ENCODE measurements around the gene FNBP1. TPM values are rescaled to one million over a fixed set of nuclear protein-coding genes. Genes with fewer than 3 reads are reported as not detected.

FNBP1 gene
- total and polyA plus RNA-seq, 5 donors from 2014 or later = 147 to 253 (median 207) TPM

DNA sequence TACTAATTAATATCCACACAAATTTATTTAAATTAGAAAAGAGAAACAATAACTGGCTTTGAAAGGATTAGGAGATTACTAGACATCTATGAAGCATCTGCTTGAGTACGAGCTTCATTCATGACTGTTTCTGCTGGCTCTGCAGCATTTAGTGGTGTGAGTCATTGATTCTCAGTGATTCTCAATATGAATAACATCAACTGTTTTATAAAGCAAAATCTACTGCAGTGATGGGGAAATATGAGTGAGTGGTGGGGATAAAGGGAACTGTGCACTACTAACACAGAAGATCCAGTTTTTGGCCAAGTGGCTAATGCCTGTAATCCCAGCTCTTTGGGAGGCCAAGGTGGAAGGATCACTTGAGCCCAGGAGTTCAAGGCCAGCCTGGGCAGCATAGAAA, 8.4 kb downstream of the FNBP1 start:
- Mint-ChIP-seq H3K27me3 (peaks cover 8% of the 10 kb centered on the region), H3K4me3 (peak overlapping the region; percentile 82 to 98 (median 90)), H3K27ac (peak overlapping the region; percentile 36 to 99 (median 98)), H3K36me3 (peaks cover 15% of the 10 kb centered on the region), H3K9me3 (peaks cover 0 to 1% (median 0%) of the 10 kb centered on the region in 7 donors), H3K4me1 (peaks cover 52 to 98% (median 76%) of the 10 kb centered on the region in 4 donors)
- Histone ChIP-seq H3K4me3 (ENCODE audit: low read depth, low read length) (peak overlapping the region; percentile 33), H3K4me1 (ENCODE audit: control insufficient read depth, insufficient read depth, low read length, poor library complexity, severe bottlenecking) (peaks cover 90% of the 10 kb centered on the region), H3K27me3 (ENCODE audit: control insufficient read depth, insufficient read depth, low read length) (no peaks in the 10 kb centered on the region), H3K36me3 (ENCODE audit: control insufficient read depth, insufficient read depth, low read length) (no peaks in the 10 kb centered on the region), H3K9me3 (ENCODE audit: control insufficient read depth in 2 of 2, low read length in 2 of 2) (no peaks in the 10 kb centered on the region), H3K27ac (ENCODE audit: insufficient read depth, low read length, poor library complexity, severe bottlenecking) (peak overlapping the region; percentile 87)
- DNase-seq = peak in 1 of 3 donors; percentile 61
- peak; percentile 44 to 56 for ATAC-seq (ENCODE audit: low read depth in 2 of 2)

DNA sequence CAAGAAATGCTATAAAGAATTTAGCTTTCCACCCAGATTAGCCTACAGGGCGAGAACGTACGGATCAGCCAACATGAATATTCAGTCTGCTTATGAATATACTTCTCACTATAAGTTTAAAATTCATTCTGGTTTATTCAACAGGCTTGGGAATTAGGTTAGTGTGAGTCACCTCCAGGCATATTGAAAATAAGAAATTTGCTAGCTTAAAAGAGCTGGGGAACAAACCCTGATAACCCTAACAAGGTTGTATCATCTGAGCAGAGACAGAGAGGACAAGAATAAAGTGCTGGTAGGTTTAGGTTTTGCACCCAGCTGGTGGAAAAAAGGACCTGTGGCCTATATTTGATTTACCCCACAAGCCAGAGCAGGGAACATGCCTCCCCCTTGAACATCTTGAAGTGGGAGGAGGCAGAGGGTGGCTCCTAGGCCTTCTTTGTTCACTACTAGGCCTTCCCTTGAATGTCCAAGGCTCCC, 12.3 kb downstream of the FNBP1 start:
- Histone ChIP-seq H3K4me3 (ENCODE audit: low read depth, low read length) (peak overlapping the region; percentile 79), H3K36me3 (ENCODE audit: control insufficient read depth, insufficient read depth, low read length) (peaks cover 5% of the 10 kb centered on the region), H3K27ac (ENCODE audit: insufficient read depth, low read length, poor library complexity, severe bottlenecking) (peak overlapping the region; percentile 91), H3K4me1 (ENCODE audit: control insufficient read depth, insufficient read depth, low read length, poor library complexity, severe bottlenecking) (peaks cover 100% of the 10 kb centered on the region), H3K27me3 (ENCODE audit: control insufficient read depth, insufficient read depth, low read length) (no peaks in the 10 kb centered on the region), H3K9me3 (ENCODE audit: control insufficient read depth in 2 of 2, low read length in 2 of 2) (no peaks in the 10 kb centered on the region)
- Mint-ChIP-seq H3K4me3 (peak overlapping the region; percentile 69 to 94 (median 79)), H3K4me1 (peaks cover 52 to 99% (median 83%) of the 10 kb centered on the region in 4 donors), H3K9me3 (peaks cover 0 to 3% (median 0%) of the 10 kb centered on the region in 7 donors), H3K27ac (peak overlapping the region; percentile 74 to 98 (median 97)), H3K27me3 (no peaks in the 10 kb centered on the region), H3K36me3 (peaks cover 30% of the 10 kb centered on the region)
- no peak for ATAC-seq (ENCODE audit: low read depth in 2 of 2)
- no peak for DNase-seq

DNA sequence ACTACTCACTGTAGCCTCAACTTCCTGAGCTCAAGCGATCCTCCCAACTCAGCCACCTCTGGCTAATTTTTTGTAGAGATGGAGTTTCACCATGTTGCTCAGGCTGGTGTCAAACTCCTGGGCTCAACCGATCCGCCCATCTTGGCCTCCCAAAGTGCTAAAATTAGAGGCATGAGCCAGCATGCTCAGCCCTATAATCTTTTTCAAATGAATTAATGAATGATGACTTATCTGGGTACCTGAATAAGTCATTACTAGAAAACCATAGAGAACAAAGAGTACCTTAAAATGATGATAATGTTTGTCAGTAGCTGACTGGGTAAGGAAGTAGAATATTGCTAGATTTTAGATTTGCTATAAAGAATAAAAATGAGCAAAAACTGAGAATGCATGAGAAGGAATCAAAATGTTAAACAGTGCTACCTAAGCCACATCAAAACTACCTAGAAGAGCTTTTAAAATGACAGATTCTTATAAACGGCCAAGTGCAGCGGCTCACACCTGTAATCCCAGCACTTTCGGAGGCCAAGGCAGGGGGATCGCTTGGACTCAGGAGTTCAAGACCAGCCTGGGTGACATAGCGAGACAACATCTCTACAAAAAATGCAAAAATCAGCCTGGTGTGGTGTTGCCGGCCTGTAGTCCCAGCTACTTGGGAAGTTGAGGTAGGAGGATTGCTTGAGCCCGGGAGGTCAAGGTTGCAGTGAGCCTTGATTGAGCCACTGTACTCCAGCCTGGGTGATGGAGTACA, 13.6 kb downstream of the FNBP1 start:
- Histone ChIP-seq H3K27ac (ENCODE audit: insufficient read depth, low read length, poor library complexity, severe bottlenecking) (peak overlapping the region; percentile 91), H3K36me3 (ENCODE audit: control insufficient read depth, insufficient read depth, low read length) (peaks cover 5% of the 10 kb centered on the region), H3K27me3 (ENCODE audit: control insufficient read depth, insufficient read depth, low read length) (no peaks in the 10 kb centered on the region), H3K9me3 (ENCODE audit: control insufficient read depth in 2 of 2, low read length in 2 of 2) (no peaks in the 10 kb centered on the region), H3K4me3 (ENCODE audit: low read depth, low read length) (peak overlapping the region; percentile 79), H3K4me1 (ENCODE audit: control insufficient read depth, insufficient read depth, low read length, poor library complexity, severe bottlenecking) (peaks cover 99% of the 10 kb centered on the region)
- peak in 1 of 3 donors; percentile 58 for DNase-seq
- Mint-ChIP-seq H3K27ac (peak overlapping the region; percentile 32 to 98 (median 74)), H3K4me3 (peak overlapping the region; percentile 69 to 94 (median 79)), H3K27me3 (no peaks in the 10 kb centered on the region), H3K4me1 (peaks cover 48 to 99% (median 82%) of the 10 kb centered on the region in 4 donors), H3K36me3 (peaks cover 23% of the 10 kb centered on the region), H3K9me3 (peaks cover 0 to 3% (median 0%) of the 10 kb centered on the region in 7 donors)
- peak in 1 of 2 donors; percentile 11 for ATAC-seq (ENCODE audit: low read depth in 2 of 2)

DNA sequence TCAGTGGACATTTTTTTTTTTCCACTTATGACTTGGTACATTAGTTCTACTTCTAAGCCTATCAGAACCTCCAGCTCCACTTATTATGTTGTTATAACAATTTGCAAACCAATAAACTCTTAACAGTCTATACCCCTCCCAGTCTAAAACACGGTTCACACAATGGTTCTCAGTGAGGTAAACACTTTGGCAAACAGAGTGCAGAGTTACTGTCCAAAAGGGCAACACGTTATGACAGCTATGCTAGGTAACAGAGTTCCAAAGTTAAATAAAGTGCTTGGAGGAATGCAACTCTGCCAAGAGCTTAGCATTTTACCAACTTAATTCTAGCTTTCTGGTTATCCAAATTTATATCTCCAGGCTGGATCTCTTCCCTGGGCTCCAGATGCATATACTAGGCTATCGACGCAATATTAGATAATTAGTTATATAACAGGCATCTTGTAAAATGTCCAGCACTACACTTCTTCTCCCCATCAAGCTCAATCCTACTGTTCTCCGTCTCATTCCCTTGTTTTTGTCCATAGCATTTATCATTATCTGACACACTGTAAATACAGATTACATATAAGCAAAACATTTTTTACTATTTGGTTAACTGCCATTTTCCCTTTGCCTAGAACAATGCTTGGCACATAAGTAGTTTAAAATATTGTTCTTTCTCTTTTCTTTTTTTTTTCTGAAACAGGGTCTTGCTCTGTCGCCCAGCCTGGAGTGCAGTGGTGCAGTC, 14.3 kb downstream of the FNBP1 start:
- no peaks in the 10 kb centered on the region for H3K27me3 ChIP-seq (ENCODE audit: control insufficient read depth, insufficient read depth, low read length)
- H3K4me1 ChIP-seq (ENCODE audit: control insufficient read depth, insufficient read depth, low read length, poor library complexity, severe bottlenecking) = peaks cover 99% of the 10 kb centered on the region
- no peaks in the 10 kb centered on the region for H3K9me3 ChIP-seq (ENCODE audit: control insufficient read depth in 2 of 2, low read length in 2 of 2)
- peak overlapping the region; percentile 69 to 94 (median 79) for H3K4me3 Mint-ChIP-seq
- DNase-seq (no peak), ATAC-seq (ENCODE audit: low read depth in 2 of 2) (no peak)
- H3K27me3 Mint-ChIP-seq = no peaks in the 10 kb centered on the region
- H3K4me3 ChIP-seq (ENCODE audit: low read depth, low read length) = peak overlapping the region; percentile 79
- peaks cover 0 to 3% (median 0%) of the 10 kb centered on the region in 7 donors for H3K9me3 Mint-ChIP-seq
- peaks cover 5% of the 10 kb centered on the region for H3K36me3 ChIP-seq (ENCODE audit: control insufficient read depth, insufficient read depth, low read length)
- H3K27ac ChIP-seq (ENCODE audit: insufficient read depth, low read length, poor library complexity, severe bottlenecking) = peak overlapping the region; percentile 91
- peaks cover 50 to 99% (median 88%) of the 10 kb centered on the region in 4 donors for H3K4me1 Mint-ChIP-seq
- H3K36me3 Mint-ChIP-seq = peaks cover 25% of the 10 kb centered on the region
- H3K27ac Mint-ChIP-seq = peak overlapping the region; percentile 32 to 98 (median 74)

DNA sequence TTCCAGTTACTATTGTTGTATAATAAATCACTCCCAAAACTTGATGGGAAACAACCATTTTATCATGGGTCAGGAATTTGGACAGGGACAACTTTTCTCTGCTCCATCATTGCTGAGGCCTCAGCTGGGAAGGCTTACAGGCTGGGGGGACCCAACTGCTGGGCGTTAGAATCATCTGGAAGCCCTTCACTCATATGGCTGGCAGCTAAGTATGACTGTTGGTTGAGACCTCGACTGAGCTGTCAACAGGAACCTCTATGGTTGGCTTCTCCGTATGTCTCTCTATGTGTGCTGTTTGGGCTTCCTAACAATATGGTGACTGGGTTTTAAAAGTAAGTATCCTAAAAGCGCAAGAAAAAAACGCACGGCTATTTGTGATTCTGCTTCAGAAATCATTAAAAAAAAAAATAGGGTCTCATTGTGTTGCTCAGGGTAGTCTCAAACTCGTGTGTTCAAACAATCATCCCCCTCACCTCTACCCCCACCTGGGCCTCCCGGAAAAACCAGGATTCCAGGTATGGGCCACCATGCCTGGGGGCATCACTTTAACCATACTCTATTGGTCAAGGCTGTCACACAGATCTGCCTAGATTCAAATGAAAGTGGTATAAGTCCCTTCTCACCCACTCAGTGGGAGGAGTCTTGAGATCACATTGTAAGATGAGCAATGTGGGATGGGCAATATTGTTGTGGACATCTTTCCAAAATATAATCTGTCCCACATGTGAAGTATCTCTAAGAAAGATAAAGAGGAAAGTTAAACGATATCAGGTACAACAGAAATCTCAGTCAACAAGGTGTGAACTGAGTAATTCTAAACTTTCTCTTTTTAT, 15.2 kb downstream of the FNBP1 start:
- Histone ChIP-seq H3K27ac (ENCODE audit: insufficient read depth, low read length, poor library complexity, severe bottlenecking) (peak overlapping the region; percentile 91), H3K36me3 (ENCODE audit: control insufficient read depth, insufficient read depth, low read length) (peaks cover 8% of the 10 kb centered on the region), H3K4me1 (ENCODE audit: control insufficient read depth, insufficient read depth, low read length, poor library complexity, severe bottlenecking) (peaks cover 99% of the 10 kb centered on the region), H3K27me3 (ENCODE audit: control insufficient read depth, insufficient read depth, low read length) (no peaks in the 10 kb centered on the region), H3K9me3 (ENCODE audit: control insufficient read depth in 2 of 2, low read length in 2 of 2) (no peaks in the 10 kb centered on the region), H3K4me3 (ENCODE audit: low read depth, low read length) (peak overlapping the region; percentile 79)
- H3K9me3 Mint-ChIP-seq = peaks cover 0 to 3% (median 0%) of the 10 kb centered on the region in 7 donors
- peaks cover 50 to 100% (median 91%) of the 10 kb centered on the region in 4 donors for H3K4me1 Mint-ChIP-seq
- H3K36me3 Mint-ChIP-seq = peaks cover 23% of the 10 kb centered on the region
- H3K27ac Mint-ChIP-seq = peak overlapping the region; percentile 32 to 87 (median 74)
- H3K4me3 Mint-ChIP-seq = peak overlapping the region; percentile 50 to 87 (median 74)
- H3K27me3 Mint-ChIP-seq = no peaks in the 10 kb centered on the region
- no peak for DNase-seq
- no peak for ATAC-seq (ENCODE audit: low read depth in 2 of 2)

DNA sequence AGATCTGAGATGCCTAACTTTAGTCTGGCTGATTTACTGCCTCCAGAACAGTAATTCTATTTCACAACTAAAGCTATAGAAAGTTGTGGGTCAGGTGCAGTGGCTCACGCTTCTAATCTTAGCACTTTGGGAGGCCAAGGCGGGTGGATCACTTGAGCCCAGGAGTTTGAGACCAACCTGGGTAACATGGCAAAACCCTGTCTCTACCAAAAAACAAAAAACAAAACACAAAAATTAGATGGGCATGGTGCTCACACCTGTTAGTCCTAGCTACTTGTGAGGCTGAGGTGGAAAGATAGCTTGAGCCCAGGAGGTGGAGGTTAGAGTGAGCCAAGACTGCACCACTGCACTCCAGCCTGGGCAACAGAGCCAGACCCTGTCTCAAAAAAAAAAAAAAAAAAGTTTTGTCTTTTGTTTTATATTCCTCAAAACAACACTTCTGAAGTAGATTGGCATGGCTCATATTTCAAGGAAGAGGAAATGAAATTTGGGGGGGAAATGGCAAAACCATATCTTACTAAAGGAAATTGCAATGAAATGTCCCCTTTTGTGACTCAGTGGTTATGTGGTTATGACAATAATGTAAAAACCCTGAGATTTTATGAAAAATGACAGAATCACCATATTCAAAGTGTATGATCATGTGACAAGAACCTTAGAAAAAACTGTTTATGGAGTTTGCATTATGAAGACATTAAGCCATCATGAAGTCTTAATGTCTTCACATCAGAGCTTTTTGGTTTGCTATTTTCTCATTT, 16.2 kb downstream of the FNBP1 start:
- H3K36me3 Mint-ChIP-seq = peaks cover 26% of the 10 kb centered on the region

More for the DNA sequence above, 16.2 kb downstream of the FNBP1 start:
- peaks cover 98% of the 10 kb centered on the region for H3K4me1 ChIP-seq (ENCODE audit: control insufficient read depth, insufficient read depth, low read length, poor library complexity, severe bottlenecking)
- peaks cover 51 to 100% (median 90%) of the 10 kb centered on the region in 4 donors for H3K4me1 Mint-ChIP-seq
- peaks cover 10% of the 10 kb centered on the region for H3K36me3 ChIP-seq (ENCODE audit: control insufficient read depth, insufficient read depth, low read length)
- no peaks in the 10 kb centered on the region for H3K27me3 ChIP-seq (ENCODE audit: control insufficient read depth, insufficient read depth, low read length)
- ATAC-seq (ENCODE audit: low read depth in 2 of 2) (no peak), DNase-seq (no peak)
- peaks cover 0 to 3% (median 0%) of the 10 kb centered on the region in 7 donors for H3K9me3 Mint-ChIP-seq
- H3K9me3 ChIP-seq (ENCODE audit: control insufficient read depth in 2 of 2, low read length in 2 of 2) = no peaks in the 10 kb centered on the region
- H3K4me3 ChIP-seq (ENCODE audit: low read depth, low read length) = peak overlapping the region; percentile 47
- H3K27ac ChIP-seq (ENCODE audit: insufficient read depth, low read length, poor library complexity, severe bottlenecking) = peak overlapping the region; percentile 91
- H3K27ac Mint-ChIP-seq = peak overlapping the region; percentile 55 to 93 (median 74)
- H3K27me3 Mint-ChIP-seq = no peaks in the 10 kb centered on the region
- peak overlapping the region; percentile 69 to 87 (median 80) for H3K4me3 Mint-ChIP-seq

Data from CD4-positive, CD25-positive, alpha-beta regulatory T cell (primary cell).